K562 (cell line): Measurements from ENCODE around the gene NRDE2. TPM values are rescaled to one million over a fixed set of nuclear protein-coding genes. Genes with fewer than 3 reads are reported as not detected.
A peak's percentile ranks its signal among the peaks of the same experiment; 100 is the strongest.

Source experiments
- ATAC-seq: fragments of 200-7000 bp; cut with Tn5 transposase; 3 replicates; pipeline ENCODE4 v1.9.1; 2020; ENCODE audit warnings: moderate library complexity
- BruUV-seq: library from RNA; stranded (reverse); fragments of 400-500 nt; replicated peaks from 2 replicates; lab custom pipeline; 2021; lab: Mats Ljungman, UMichigan
- CTCF ChIA-PET: fragments of 300-600 bp; formaldehyde crosslinking; extraction: SDS; loops from one replicate; lab custom pipeline; 2021; ENCODE audit warnings: low intra/inter-chr PET ratio; lab: Yijun Ruan, JAX
- POLR2A ChIA-PET: fragments of 300-600, 350-650 bp; sonication (Branson Sonifier 250); formaldehyde crosslinking; extraction: SDS; loops from one replicate; lab custom pipeline; 2021; ENCODE audit warnings: antibody characterized with exemption, inconsistent platforms; lab: Yijun Ruan, JAX
- DNase-seq, 4 experiments: peaks; one replicate each; pipeline versions ENCODE4 v3.0.0 to v3.0.0-alpha.2; 2011 to 2018; ENCODE audit warnings: low spot score in 3 of 4, mixed read lengths in 3 of 4; ENCODE audit errors: extremely low read depth in 1 of 4
- FAIRE-seq: peaks from 2 replicates; lab custom pipeline; 2011; peaks lifted over from hg19 to GRCh38; lab: Jason Lieb, UNC
- H2AFZ ChIP-seq: 2 replicates; pipeline ENCODE4 v1.6.0; 2011; ENCODE audit warnings: low read depth, low read length, control low read depth, inconsistent platforms
- H3K27ac ChIP-seq: fragments of 200-600 bp; 3 replicates; pipeline ENCODE4 v1.8.0; 2011; ENCODE audit warnings: low read depth, mild to moderate bottlenecking, control low read depth, inconsistent platforms, low read length, moderate library complexity, mixed read lengths; ENCODE audit errors: extremely low read depth
- H3K27me3 ChIP-seq, 2 experiments: fragments of 300-600 bp in 1 of 2; 2 replicates in 1 of 2; 3 replicates in 1 of 2; pipeline versions ENCODE4 v1.6.0 to v1.8.0; 2011; ENCODE audit warnings: inconsistent platforms in 2 of 2, low read length in 2 of 2, mild to moderate bottlenecking in 1 of 2, mixed read lengths in 1 of 2, moderate library complexity in 1 of 2; ENCODE audit not compliant: control insufficient read depth in 2 of 2, insufficient read depth in 2 of 2
- H3K36me3 ChIP-seq: fragments of 300-600 bp; 3 replicates; pipeline ENCODE4 v1.8.0; 2011; ENCODE audit warnings: mild to moderate bottlenecking, low read length, inconsistent platforms; ENCODE audit not compliant: control insufficient read depth, insufficient read depth
- H3K4me1 ChIP-seq, 2 experiments: fragments of 200-600 bp in 1 of 2; replicated peaks in 1 of 2; 2 replicates in 1 of 2; 3 replicates in 1 of 2; pipeline versions ENCODE4 v1.5.1 to v1.8.0; 2011; ENCODE audit warnings: inconsistent platforms in 2 of 2, low read length in 2 of 2, mild to moderate bottlenecking in 1 of 2, mixed read lengths in 1 of 2, moderate library complexity in 1 of 2; ENCODE audit not compliant: control insufficient read depth in 2 of 2, insufficient read depth in 2 of 2
- H3K4me2 ChIP-seq: 2 replicates; pipeline ENCODE4 v1.6.1; 2011; ENCODE audit warnings: low read length, control low read depth, inconsistent platforms, mixed read lengths; ENCODE audit not compliant: insufficient read depth
- H3K4me3 ChIP-seq: fragments of 200-600 bp; sonication (generic), shearing (Covaris generic); 2 replicates; pipeline ENCODE4 v1.5.1; 2016; ENCODE audit warnings: control low read depth, inconsistent platforms
- H3K79me2 ChIP-seq: fragments of 200-600 bp; 3 replicates; pipeline ENCODE4 v1.8.0; 2011; ENCODE audit warnings: low read length, inconsistent platforms; ENCODE audit not compliant: control insufficient read depth, insufficient read depth
- H3K9ac ChIP-seq, 2 experiments: 2 replicates each; pipeline versions ENCODE4 v1.6.0 to v1.6.1; 2011; ENCODE audit warnings: low read depth in 2 of 2, low read length in 2 of 2, control low read depth in 1 of 2, inconsistent platforms in 1 of 2, mild to moderate bottlenecking in 1 of 2, mixed read lengths in 1 of 2; ENCODE audit not compliant: insufficient read depth in 1 of 2
- H3K9me1 ChIP-seq: one replicate; pipeline ENCODE4 v1.6.0; 2011; ENCODE audit warnings: inconsistent platforms, mild to moderate bottlenecking, low read length, moderate library complexity; ENCODE audit not compliant: control insufficient read depth, insufficient read depth
- H3K9me3 ChIP-seq: replicated peaks from 2 replicates; pipeline ENCODE4 v1.5.1; 2011; ENCODE audit warnings: low read depth, low read length, inconsistent platforms; ENCODE audit not compliant: control insufficient read depth, insufficient read depth
- H4K20me1 ChIP-seq: replicated peaks from 2 replicates; pipeline ENCODE4 v1.6.1; 2011; ENCODE audit warnings: low read length, inconsistent platforms, mixed read lengths; ENCODE audit not compliant: control insufficient read depth, insufficient read depth
- ARID2 ChIP-seq: fragments of 450-650 bp; IDR thresholded peaks from 2 replicates; pipeline ENCODE4 v1.6.1; 2017; ENCODE audit warnings: antibody characterized with exemption, mild to moderate bottlenecking
- CHCHD3 ChIP-seq: fragments of 250-450 bp; sonication (Bioruptor Pico); IDR thresholded peaks from 2 replicates; pipeline ENCODE4 v2.1.2; 2022; ENCODE audit warnings: mild to moderate bottlenecking
- MAFG ChIP-seq: fragments of 450-650 bp; conservative IDR thresholded peaks from 2 replicates; pipeline ENCODE4 v1.6.1; 2016; ENCODE audit warnings: missing genetic modification characterization, missing compliant biosample characterization
- MEIS2 ChIP-seq: fragments of 450-650 bp; IDR thresholded peaks from 2 replicates; pipeline ENCODE4 v1.6.1; 2014; ENCODE audit warnings: mild to moderate bottlenecking; ENCODE audit not compliant: partially characterized antibody
- NCOA4 ChIP-seq: fragments of 450-650 bp; IDR thresholded peaks from 2 replicates; pipeline ENCODE4 v1.6.1; 2018; ENCODE audit warnings: mild to moderate bottlenecking; ENCODE audit not compliant: partially characterized antibody
- OTX1 ChIP-seq: fragments of 450-650 bp; formaldehyde crosslinking; IDR thresholded peaks from 2 replicates; pipeline ENCODE4 v1.4.0; 2022; ENCODE audit warnings: mild to moderate bottlenecking
- PBX2 ChIP-seq, 2 experiments: IDR thresholded peaks in 1 of 2; conservative IDR thresholded peaks in 1 of 2; 2 replicates each; pipeline ENCODE4 v1.6.1; 2016; ENCODE audit warnings: low read depth in 2 of 2, mild to moderate bottlenecking in 1 of 2, missing compliant biosample characterization in 1 of 2, missing genetic modification characterization in 1 of 2, moderate library complexity in 1 of 2
- STAT5B ChIP-seq: fragments of 250-450 bp; sonication (Bioruptor Pico); IDR thresholded peaks from 2 replicates; pipeline ENCODE4 v1.8.0; 2021; ENCODE audit warnings: mild to moderate bottlenecking, inconsistent platforms
- THRA ChIP-seq: fragments of 450-650 bp; IDR thresholded peaks from 2 replicates; pipeline ENCODE4 v1.6.1; 2017; ENCODE audit warnings: mild to moderate bottlenecking, moderate library complexity
- TSHZ1 ChIP-seq: fragments of 250-450 bp; sonication (Bioruptor Pico); IDR thresholded peaks from 2 replicates; pipeline ENCODE4 v1.4.0; 2020; ENCODE audit warnings: mild to moderate bottlenecking, moderate library complexity
- ZNF583 ChIP-seq: fragments of 250-450 bp; sonication (Bioruptor Pico); IDR thresholded peaks from 2 replicates; pipeline ENCODE4 v1.4.0; 2020
- ZNF696 ChIP-seq: fragments of 250-450 bp; sonication (Bioruptor Pico); conservative IDR thresholded peaks from 2 replicates; pipeline ENCODE4 v1.4.0; 2020; ENCODE audit warnings: mild to moderate bottlenecking, moderate library complexity
- WGBS: fragments of 100-300 bp; shearing (Covaris generic); methylation state at CpG from one replicate; pipeline ENCODE4 v1.1.6; 2016; ENCODE audit warnings: low coverage, mixed read lengths; ENCODE audit not compliant: insufficient coverage; ENCODE audit errors: missing lambda C conversion rate; 5-methylcytosine and 5-hydroxymethylcytosine counted together
- in situ Hi-C: fragments of 300-500 bp; cut with MboI; formaldehyde crosslinking; loops from 4 replicates; pipeline ENCODE4 v1.15.0; 2018; ENCODE audit warnings: inconsistent platforms, mixed read lengths
- intact Hi-C: fragments of 100-400 bp; cut with micrococcal nuclease; formaldehyde crosslinking; loops from 2 replicates; pipeline ENCODE4 v1.14.2; 2022
- polyA plus RNA-seq, 8 experiments: library from polyadenylated mRNA; depleted of rRNA in 4 of 8; stranded (reverse) in 5 of 8; unstranded in 3 of 8; fragments of >200 nt; fragmentation: Nextera tagmentation in 2 of 8; fragmentation: Illumina TruSeq in 1 of 8; extraction: Ambion mirVana in 2 of 8; extraction: Trizol in 1 of 8; gene quantifications; 2 replicates each; pipeline versions ENCODE4 v1.2.1 to v1.2.3, GENCODE V29; 2011 to 2014; ENCODE audit warnings: inconsistent platforms in 1 of 8, missing spikeins in 1 of 8
- total RNA-seq, 7 experiments: library from RNA; depleted of rRNA in 6 of 7; stranded (reverse); fragments of >200 nt in 6 of 7; fragmentation: Illumina TruSeq in 2 of 7; extraction: Trizol in 2 of 7; gene quantifications; 2 replicates each; pipeline versions ENCODE4 v1.2.1 to v1.2.3, GENCODE V29; 2011 to 2021; ENCODE audit warnings: low replicate concordance in 1 of 7

The NRDE2 gene
- total and polyA plus RNA-seq, 9 of the 15 experiments (the other 6 are each of a cell fraction or from before 2014, with no cell fraction given): 3.3 to 15.0 (median 8.4) TPM

GRCh38 chr14:90381011-90381786 is 49.5 kb upstream of the NRDE2 start:
- Histone ChIP-seq H3K4me1 (peaks cover 28 to 34% of the 10 kb centered on the region in 2 experiments), H3K27me3 (no peaks in the 10 kb centered on the region), H3K4me2 (0 out of 2 replicates have a peak overlapping the region, but pooled peaks have one; percentile 87), H3K79me2 (no peaks in the 10 kb centered on the region), H3K27ac (no peak overlapping the region), H2AFZ (no peak overlapping the region), H3K4me3 (no peak overlapping the region), H4K20me1 (no peaks in the 10 kb centered on the region), H3K9ac (no peak overlapping the region), H3K9me3 (no peaks in the 10 kb centered on the region), H3K36me3 (no peaks in the 10 kb centered on the region), H3K9me1 (no peaks in the 10 kb centered on the region)
- WGBS: 45% methylated on average over 7 of the region's 8 CpGs
- ChIA-PET CTCF (no interaction called here), POLR2A (interaction anchor here (0.5 to 3.2 kb wide), 4 partner anchors 16 to 447 kb away, joined by 3 to 29 read pairs (median 3); partner anchors contain the start of gene CALM1)
- DNase-seq: peak in 1 of 4 experiments; percentile 17
- BruUV-seq: no TSS peak
- in situ Hi-C loops (no loop called here), intact Hi-C loops (loop anchor here (5.0 kb wide), 1 partner anchor 426 kb away; no protein-coding TSS in a partner anchor)
- no peak for FAIRE-seq
- ATAC-seq: no peak
- TF ChIP-seq NCOA4 (no peak), THRA (no peak), PBX2 (CRISPR knock-in tag; IDR thresholded peaks at IDR 0.05; ENCODE audit: low read depth) (no peak), PBX2 (tag; conservative IDR thresholded peaks at IDR 0.05; ENCODE audit: low read depth) (peak; percentile 44), OTX1 (no peak), ZNF696 (CRISPR knock-in tag) (no peak), ZNF583 (CRISPR knock-in tag) (no peak), TSHZ1 (CRISPR knock-in tag) (no peak), ARID2 (no peak), MAFG (no peak), STAT5B (CRISPR knock-in tag) (no peak), CHCHD3 (CRISPR knock-in tag) (no peak), MEIS2 (peak; percentile 45)
